ENCODE measurements around the gene EYA2.

EYA2 gene

DNA sequence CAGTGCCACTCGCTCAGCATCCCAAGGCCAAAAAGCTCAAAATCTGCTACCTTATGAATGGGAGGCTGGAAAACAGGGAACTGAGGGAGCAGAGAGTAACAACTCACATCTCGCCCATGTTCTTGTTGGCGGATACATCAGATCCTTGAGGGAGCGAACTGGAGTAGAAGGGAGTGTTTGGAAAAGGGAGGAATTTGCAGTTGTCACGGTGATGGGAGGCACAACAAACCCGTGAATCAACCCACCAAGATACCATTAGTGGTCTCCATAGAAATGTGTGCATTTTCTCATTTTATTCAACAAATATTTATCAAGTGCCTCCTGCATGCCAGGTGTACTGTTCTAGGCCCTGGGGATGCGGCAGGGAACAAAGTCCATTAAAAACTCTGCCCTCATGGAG lies 212.1 kb downstream of the EYA2 start:
- TF ChIP-seq OSR1 (CRISPR knock-in tag; IDR thresholded peaks at IDR 0.05) (no peak), BACH2 (CRISPR knock-in tag; IDR thresholded peaks at IDR 0.05; ENCODE audit: borderline replicate concordance) (no peak), CSDC2 (CRISPR knock-in tag; IDR thresholded peaks at IDR 0.05) (no peak), ZC3H10 (CRISPR knock-in tag; IDR thresholded peaks at IDR 0.05) (no peak), ARNTL (CRISPR knock-in tag; IDR thresholded peaks at IDR 0.05; ENCODE audit: borderline replicate concordance, low read depth) (no peak), TCF4 (CRISPR knock-in tag; IDR thresholded peaks at IDR 0.05; ENCODE audit: borderline replicate concordance) (no peak), ZFP30 (CRISPR knock-in tag; IDR thresholded peaks at IDR 0.05) (no peak), GLIS3 (CRISPR knock-in tag; IDR thresholded peaks at IDR 0.05) (no peak), ZFP3 (CRISPR knock-in tag; IDR thresholded peaks at IDR 0.05) (no peak), ESRRG (CRISPR knock-in tag; IDR thresholded peaks at IDR 0.05) (no peak), ZNF565 (CRISPR knock-in tag; conservative IDR thresholded peaks at IDR 0.05; ENCODE audit: low read depth) (no peak), PPARA (CRISPR knock-in tag; IDR thresholded peaks at IDR 0.05; ENCODE audit: borderline replicate concordance) (no peak), ZNF70 (CRISPR knock-in tag; IDR thresholded peaks at IDR 0.05) (no peak)
- TF ChIP-seq, protein P1, sequence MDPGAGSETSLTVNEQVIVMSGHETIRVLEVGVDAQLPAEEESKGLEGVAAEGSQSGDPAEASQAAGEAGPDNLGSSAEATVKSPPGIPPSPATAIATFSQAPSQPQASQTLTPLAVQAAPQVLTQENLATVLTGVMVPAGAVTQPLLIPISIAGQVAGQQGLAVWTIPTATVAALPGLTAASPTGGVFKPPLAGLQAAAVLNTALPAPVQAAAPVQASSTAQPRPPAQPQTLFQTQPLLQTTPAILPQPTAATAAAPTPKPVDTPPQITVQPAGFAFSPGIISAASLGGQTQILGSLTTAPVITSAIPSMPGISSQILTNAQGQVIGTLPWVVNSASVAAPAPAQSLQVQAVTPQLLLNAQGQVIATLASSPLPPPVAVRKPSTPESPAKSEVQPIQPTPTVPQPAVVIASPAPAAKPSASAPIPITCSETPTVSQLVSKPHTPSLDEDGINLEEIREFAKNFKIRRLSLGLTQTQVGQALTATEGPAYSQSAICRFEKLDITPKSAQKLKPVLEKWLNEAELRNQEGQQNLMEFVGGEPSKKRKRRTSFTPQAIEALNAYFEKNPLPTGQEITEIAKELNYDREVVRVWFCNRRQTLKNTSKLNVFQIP (CRISPR knock-in tag; IDR thresholded peaks at IDR 0.05; ENCODE audit: borderline replicate concordance, low read depth), result no peak
- TF ChIP-seq, protein P2, sequence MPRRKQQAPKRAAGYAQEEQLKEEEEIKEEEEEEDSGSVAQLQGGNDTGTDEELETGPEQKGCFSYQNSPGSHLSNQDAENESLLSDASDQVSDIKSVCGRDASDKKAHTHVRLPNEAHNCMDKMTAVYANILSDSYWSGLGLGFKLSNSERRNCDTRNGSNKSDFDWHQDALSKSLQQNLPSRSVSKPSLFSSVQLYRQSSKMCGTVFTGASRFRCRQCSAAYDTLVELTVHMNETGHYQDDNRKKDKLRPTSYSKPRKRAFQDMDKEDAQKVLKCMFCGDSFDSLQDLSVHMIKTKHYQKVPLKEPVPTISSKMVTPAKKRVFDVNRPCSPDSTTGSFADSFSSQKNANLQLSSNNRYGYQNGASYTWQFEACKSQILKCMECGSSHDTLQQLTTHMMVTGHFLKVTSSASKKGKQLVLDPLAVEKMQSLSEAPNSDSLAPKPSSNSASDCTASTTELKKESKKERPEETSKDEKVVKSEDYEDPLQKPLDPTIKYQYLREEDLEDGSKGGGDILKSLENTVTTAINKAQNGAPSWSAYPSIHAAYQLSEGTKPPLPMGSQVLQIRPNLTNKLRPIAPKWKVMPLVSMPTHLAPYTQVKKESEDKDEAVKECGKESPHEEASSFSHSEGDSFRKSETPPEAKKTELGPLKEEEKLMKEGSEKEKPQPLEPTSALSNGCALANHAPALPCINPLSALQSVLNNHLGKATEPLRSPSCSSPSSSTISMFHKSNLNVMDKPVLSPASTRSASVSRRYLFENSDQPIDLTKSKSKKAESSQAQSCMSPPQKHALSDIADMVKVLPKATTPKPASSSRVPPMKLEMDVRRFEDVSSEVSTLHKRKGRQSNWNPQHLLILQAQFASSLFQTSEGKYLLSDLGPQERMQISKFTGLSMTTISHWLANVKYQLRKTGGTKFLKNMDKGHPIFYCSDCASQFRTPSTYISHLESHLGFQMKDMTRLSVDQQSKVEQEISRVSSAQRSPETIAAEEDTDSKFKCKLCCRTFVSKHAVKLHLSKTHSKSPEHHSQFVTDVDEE (CRISPR knock-in tag; IDR thresholded peaks at IDR 0.05), result no peak
- no peak for ATAC-seq

DNA sequence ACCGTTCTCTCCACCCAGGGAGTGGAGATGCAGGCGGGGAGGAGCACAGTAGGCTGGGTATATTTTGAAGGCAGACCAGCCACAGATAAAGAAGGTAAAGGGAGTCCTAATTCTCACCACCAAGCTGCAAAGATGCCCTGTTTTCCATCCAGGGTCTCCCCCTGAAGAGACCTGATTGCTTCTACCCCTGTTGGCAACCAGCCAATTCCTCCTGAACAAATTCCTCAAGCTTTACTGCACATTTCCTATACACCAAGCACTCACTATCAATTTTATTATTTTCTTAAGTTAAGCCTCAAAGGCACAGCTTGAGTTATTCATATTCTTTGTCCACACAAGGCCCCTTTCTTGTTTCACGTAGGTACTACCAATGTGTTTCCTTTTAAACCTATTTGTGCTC lies 214.4 kb downstream of the EYA2 start:
- no peak for TF ChIP-seq TOX (CRISPR knock-in tag; IDR thresholded peaks at IDR 0.05; ENCODE audit: borderline replicate concordance)
- TF ChIP-seq CSDC2 (CRISPR knock-in tag; IDR thresholded peaks at IDR 0.05), result no peak
- TF ChIP-seq ESRRG (CRISPR knock-in tag; IDR thresholded peaks at IDR 0.05), result no peak
- TF ChIP-seq PPARA (CRISPR knock-in tag; IDR thresholded peaks at IDR 0.05; ENCODE audit: borderline replicate concordance), result no peak
- no peak for TF ChIP-seq ZNF8 (CRISPR knock-in tag; IDR thresholded peaks at IDR 0.05)
- TF ChIP-seq, protein P1 (CRISPR knock-in tag; IDR thresholded peaks at IDR 0.05; ENCODE audit: borderline replicate concordance, low read depth), result no peak
- TF ChIP-seq RARB (CRISPR knock-in tag; IDR thresholded peaks at IDR 0.05), result no peak
- TF ChIP-seq ZFP30 (CRISPR knock-in tag; IDR thresholded peaks at IDR 0.05), result no peak
- no peak for TF ChIP-seq ZC3H10 (CRISPR knock-in tag; IDR thresholded peaks at IDR 0.05)
- TF ChIP-seq, protein P3, sequence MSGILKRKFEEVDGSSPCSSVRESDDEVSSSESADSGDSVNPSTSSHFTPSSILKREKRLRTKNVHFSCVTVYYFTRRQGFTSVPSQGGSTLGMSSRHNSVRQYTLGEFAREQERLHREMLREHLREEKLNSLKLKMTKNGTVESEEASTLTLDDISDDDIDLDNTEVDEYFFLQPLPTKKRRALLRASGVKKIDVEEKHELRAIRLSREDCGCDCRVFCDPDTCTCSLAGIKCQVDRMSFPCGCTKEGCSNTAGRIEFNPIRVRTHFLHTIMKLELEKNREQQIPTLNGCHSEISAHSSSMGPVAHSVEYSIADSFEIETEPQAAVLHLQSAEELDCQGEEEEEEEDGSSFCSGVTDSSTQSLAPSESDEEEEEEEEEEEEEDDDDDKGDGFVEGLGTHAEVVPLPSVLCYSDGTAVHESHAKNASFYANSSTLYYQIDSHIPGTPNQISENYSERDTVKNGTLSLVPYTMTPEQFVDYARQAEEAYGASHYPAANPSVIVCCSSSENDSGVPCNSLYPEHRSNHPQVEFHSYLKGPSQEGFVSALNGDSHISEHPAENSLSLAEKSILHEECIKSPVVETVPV (CRISPR knock-in tag; IDR thresholded peaks at IDR 0.05), result no peak
- TF ChIP-seq, protein P2 (CRISPR knock-in tag; IDR thresholded peaks at IDR 0.05), result no peak
- no peak for TF ChIP-seq ZNF565 (CRISPR knock-in tag; conservative IDR thresholded peaks at IDR 0.05; ENCODE audit: low read depth)
- TF ChIP-seq ZFP3 (CRISPR knock-in tag; IDR thresholded peaks at IDR 0.05), result no peak
- no peak for TF ChIP-seq SNAI2 (CRISPR knock-in tag; IDR thresholded peaks at IDR 0.05)
- TF ChIP-seq GLIS3 (CRISPR knock-in tag; IDR thresholded peaks at IDR 0.05), result no peak
- TF ChIP-seq, protein P4, sequence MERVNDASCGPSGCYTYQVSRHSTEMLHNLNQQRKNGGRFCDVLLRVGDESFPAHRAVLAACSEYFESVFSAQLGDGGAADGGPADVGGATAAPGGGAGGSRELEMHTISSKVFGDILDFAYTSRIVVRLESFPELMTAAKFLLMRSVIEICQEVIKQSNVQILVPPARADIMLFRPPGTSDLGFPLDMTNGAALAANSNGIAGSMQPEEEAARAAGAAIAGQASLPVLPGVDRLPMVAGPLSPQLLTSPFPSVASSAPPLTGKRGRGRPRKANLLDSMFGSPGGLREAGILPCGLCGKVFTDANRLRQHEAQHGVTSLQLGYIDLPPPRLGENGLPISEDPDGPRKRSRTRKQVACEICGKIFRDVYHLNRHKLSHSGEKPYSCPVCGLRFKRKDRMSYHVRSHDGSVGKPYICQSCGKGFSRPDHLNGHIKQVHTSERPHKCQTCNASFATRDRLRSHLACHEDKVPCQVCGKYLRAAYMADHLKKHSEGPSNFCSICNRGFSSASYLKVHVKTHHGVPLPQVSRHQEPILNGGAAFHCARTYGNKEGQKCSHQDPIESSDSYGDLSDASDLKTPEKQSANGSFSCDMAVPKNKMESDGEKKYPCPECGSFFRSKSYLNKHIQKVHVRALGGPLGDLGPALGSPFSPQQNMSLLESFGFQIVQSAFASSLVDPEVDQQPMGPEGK (CRISPR knock-in tag; IDR thresholded peaks at IDR 0.05; ENCODE audit: borderline replicate concordance), result no peak
- no peak for TF ChIP-seq ARNTL (CRISPR knock-in tag; IDR thresholded peaks at IDR 0.05; ENCODE audit: borderline replicate concordance, low read depth)
- TF ChIP-seq, protein P5, sequence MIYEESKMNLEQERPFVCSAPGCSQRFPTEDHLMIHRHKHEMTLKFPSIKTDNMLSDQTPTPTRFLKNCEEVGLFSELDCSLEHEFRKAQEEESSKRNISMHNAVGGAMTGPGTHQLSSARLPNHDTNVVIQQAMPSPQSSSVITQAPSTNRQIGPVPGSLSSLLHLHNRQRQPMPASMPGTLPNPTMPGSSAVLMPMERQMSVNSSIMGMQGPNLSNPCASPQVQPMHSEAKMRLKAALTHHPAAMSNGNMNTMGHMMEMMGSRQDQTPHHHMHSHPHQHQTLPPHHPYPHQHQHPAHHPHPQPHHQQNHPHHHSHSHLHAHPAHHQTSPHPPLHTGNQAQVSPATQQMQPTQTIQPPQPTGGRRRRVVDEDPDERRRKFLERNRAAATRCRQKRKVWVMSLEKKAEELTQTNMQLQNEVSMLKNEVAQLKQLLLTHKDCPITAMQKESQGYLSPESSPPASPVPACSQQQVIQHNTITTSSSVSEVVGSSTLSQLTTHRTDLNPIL (CRISPR knock-in tag; IDR thresholded peaks at IDR 0.05; ENCODE audit: low read depth), result no peak
- TF ChIP-seq BACH2 (CRISPR knock-in tag; IDR thresholded peaks at IDR 0.05; ENCODE audit: borderline replicate concordance), result no peak
- TF ChIP-seq ISL1 (CRISPR knock-in tag; IDR thresholded peaks at IDR 0.05), result no peak
- no peak for ATAC-seq

All from SK-N-SH treated with all-trans-retinoic acid at 6 μM for 48 hours (cell line).